NOMO-1 treated with dmso at 0.1 percent for 144 hours (cell line): ENCODE measurements around the gene ATAD2B.

ENCODE experiments used
- DNase-seq: peaks from one replicate; lab custom pipeline; 2025; ENCODE audit not compliant: unreplicated experiment; lab: John Stamatoyannopoulos, UW

ATAD2B gene

DNA sequence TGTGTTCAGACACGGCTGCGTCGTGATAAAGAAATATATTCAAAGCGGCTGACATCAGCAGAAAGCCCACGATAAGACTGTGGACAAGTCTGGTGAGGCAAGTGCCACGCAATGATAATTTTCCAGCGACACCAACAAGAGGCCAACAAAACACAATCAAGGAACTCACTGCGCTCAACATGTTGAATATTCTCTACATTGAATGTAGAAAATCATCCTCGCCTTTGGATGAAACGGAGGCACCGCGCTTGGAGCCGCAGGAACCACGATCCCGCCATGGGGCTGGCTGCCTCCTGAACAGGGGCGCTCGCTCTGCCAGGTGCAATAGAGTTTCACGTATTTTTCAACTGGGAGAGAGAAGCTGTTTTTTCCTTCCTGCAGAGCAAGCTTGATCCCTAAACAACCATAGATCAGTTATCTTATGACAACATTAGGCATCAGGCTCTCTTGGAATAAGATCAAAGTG, 220.3 kb downstream of the ATAD2B start:
- no peak for DNase-seq

DNA sequence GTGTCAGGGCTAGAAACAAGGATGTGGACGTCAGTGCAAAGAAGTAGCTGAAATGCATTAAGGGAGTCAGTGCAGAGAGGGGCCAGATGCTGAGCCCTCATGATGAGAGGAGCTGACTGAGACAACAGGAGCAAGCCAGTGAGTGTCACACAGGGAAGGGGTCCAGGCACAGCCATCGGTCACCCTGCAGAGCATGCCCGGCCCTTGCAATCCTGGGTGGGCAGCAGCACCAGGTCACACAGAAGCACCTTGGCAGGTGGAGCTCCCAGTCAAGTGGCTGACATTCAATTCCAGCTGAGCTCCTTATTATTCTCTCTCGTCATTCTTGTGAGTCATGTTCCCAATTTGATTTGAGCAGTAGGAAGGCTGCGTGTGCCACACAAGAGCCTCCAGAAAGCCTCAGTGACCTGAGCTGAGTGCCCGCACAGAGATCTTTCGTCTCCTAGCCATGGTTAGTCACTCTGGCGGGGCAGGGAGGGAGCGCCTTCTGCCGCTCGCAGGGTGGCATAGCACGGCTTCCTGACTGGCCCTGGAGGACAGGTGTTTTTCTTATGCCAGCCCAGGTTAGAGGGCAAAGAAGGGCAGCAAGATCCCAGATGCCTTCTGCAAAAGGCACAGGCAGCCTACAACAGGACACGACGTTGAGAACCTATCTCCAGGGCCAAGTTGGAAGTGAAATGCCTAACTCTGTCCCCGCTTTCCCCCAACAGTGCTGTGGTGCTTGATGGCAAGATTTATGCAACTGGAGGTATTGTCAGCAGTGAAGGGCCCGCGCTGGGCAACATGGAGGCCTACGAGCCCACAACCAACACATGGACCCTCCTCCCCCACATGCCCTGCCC, 220.9 kb downstream of the ATAD2B start:
- no peak for DNase-seq

DNA sequence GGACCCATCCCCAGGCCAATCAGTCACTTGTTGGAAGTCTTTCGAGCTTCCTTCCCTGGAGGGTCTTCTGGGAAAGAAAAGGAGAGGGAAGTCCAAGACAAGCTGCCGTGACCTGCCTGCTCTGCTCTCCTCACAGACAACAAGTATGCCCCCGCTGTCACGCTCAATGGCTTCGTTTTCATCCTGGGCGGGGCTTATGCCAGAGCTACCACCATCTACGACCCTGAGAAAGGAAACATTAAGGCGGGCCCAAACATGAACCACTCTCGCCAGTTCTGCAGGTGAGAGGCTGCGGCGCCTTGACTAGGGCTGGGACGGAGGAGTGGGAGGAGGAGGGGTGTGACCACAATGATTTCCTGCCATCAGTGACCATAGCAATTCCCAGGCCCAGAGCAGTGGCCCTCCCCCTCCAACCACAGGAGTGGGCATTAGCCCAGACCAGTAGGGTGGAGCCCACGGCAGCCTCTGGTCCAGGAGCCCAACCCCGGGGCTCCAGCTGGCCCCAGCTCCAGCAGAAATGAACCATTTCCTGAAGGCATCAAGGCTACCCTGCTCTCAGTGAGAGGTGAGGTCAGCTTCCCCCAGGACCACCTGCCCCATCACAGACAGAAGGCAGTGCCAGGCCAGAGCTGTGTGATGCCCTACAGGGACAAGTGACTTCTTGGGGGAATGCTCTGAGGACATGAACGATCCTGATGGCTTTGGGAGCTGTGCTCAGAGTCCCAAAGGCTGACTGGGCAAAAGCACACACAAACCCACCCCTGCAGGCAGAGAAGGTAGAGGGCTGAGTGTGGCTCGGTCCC, 223.1 kb downstream of the ATAD2B start:
- DNase-seq = no peak

DNA sequence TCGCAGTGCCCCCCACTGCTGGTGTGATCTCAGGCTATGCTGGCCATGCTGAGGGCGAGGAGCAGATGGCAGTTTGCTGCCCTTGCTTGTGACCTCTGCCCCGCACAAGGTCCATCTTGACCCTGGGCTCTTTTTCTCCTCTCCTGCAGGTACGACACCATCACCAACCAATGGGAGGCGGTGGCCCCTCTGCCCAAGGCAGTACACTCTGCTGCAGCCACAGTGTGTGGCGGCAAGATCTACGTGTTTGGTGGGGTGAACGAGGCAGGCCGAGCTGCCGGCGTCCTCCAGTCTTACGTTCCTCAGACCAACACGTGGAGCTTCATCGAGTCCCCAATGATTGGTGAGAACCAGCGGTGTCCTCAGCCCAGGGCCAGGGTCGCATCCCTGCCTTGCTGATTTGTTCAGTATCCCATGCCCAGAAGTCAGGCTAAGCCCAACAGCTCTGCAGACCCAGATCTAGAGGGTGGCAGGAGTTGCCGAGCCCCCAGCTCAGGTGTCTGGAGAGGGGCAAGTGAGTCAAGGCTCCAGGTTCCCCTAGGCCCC, 223.8 kb downstream of the ATAD2B start:
- no peak for DNase-seq

DNA sequence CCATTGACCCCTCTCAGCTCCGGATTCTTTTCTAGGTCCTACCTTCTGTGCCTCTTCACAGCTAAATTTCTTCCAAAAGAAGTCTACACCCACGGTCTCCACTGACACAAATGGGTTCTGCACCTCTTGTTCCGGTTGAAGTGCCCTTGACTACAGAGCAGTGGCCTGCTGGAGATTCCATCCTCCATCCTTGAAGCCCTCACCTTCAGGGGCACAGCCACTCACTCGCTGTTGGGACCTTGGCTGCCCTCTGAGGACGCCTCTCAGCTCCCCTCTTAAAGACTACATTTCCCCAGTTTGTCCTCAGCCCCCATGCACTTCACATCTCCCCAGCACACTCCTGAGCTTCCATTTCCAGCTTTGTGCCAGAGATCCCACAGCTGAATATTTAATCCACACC, 226.3 kb downstream of the ATAD2B start:
- DNase-seq = no peak

DNA sequence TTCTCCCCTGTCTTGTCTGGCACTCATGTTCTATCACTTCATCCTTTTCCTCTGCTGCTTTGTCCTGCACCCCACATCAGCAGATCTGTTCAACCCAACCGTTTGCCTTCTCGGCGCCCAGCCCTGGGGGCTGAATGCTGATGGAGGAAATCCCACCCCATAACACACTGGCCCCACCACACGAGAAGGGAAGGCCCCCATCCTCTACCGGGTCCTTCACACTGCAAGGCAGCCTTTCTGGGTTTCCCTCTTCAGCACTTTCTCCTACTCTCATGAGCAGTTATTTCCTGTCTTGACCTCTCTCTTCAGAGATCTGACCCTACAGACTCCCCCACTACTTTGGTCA, 227.4 kb downstream of the ATAD2B start:
- no peak for DNase-seq

DNA sequence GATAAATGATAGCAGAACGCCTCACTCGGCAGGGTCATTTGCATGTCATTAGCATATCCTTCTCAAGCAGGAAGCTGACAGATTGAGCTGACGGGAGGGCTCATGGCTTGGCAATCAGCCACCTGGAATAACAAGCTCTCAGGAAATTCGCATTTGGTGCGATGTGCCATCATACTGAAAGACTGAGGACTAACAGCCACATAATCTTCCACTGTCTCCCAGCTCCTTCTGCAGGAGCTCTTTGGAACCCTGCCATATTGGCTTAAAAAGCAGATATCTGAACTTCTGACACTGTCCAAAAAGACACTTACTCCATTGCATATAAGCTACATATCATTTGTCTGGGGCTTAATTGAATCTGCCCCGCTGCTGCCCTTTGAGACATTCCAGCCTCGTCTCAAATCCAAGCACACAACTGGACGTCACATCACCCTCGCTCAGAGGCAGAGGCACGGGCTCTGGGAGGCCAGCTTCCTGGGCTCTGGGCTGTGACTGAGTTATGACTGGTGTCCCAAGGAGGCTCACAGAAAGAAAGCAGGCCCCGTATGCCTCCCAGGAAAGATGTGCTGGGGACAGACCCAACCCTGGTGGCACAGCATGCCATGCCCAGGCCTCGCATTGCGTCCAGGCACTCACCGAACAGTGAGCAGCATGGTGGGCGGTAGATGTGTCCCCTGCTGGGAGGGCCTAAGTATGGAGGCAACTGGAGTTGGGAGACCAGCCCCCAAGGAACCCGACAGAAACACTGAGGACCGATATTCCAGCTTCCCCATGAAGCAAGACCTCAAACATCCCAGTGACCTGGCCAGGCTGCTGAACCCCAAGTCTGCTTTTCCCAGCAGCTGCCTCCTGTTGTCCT, 228.0 kb downstream of the ATAD2B start:
- no peak for DNase-seq
